Measurements from ENCODE around the gene ATP11A.

The ATP11A gene

GRCh38 chr13:112895521-112896465 lies 206.0 kb downstream of the ATP11A start:
- no peak overlapping the region for H4K91ac ChIP-seq (ENCODE audit: low read length)
- H2AK5ac ChIP-seq (ENCODE audit: low read length, severe bottlenecking) = no peak overlapping the region
- H3K4me2 ChIP-seq (ENCODE audit: low read length, poor library complexity, severe bottlenecking) = no peak overlapping the region
- no peak overlapping the region for H2BK15ac ChIP-seq (ENCODE audit: low read depth, poor library complexity, severe bottlenecking)
- DNase-seq = no peak
- H3K18ac ChIP-seq (ENCODE audit: low read depth in 1 of 2, low read length in 2 of 2) = no peak overlapping the region
- no peak overlapping the region for H2BK5ac ChIP-seq (ENCODE audit: low read depth, low read length, poor library complexity, severe bottlenecking)
- H3K23ac ChIP-seq (ENCODE audit: low read length in 2 of 2) = peak overlapping the region in 1 of 2 experiments; percentile 34
- WGBS = 74% methylated on average over 27 of the region's 29 CpGs
- H2BK12ac ChIP-seq (ENCODE audit: low read length in 2 of 2) = no peak overlapping the region
- H3K4me3 ChIP-seq (ENCODE audit: insufficient read depth in 1 of 2, low read depth in 1 of 2, low read length in 2 of 2) = no peak overlapping the region
- H3K9me3 ChIP-seq (ENCODE audit: control insufficient read depth, low read length) = no peaks in the 10 kb centered on the region
- no peak overlapping the region for H3K9ac ChIP-seq (ENCODE audit: low read length)
- H3K4me1 ChIP-seq (ENCODE audit: control insufficient read depth, insufficient read depth, low read depth, low read length) = peaks cover 39% of the 10 kb centered on the region
- H3K79me1 ChIP-seq (replicated peaks; ENCODE audit: low read length, poor library complexity, severe bottlenecking) = no peaks in the 10 kb centered on the region
- H3K27me3 ChIP-seq (ENCODE audit: control insufficient read depth in 1 of 2, insufficient read depth in 1 of 2, low read length in 2 of 2) = peaks cover 0 to 85% of the 10 kb centered on the region in 2 experiments
- H2AFZ ChIP-seq (ENCODE audit: low read depth, low read length) = no peak overlapping the region
- peaks cover 0 to 2% of the 10 kb centered on the region in 2 experiments for H3K36me3 ChIP-seq (ENCODE audit: control insufficient read depth in 1 of 2, insufficient read depth in 2 of 2, low read depth in 1 of 2, low read length in 2 of 2)
- no peak overlapping the region for H2BK120ac ChIP-seq (ENCODE audit: low read depth, low read length)
- no peak overlapping the region for H3K14ac ChIP-seq (ENCODE audit: low read length in 2 of 2)
- no peak overlapping the region for H4K8ac ChIP-seq (ENCODE audit: low read length)
- no peak overlapping the region for H3K4ac ChIP-seq (ENCODE audit: low read depth in 1 of 2, low read length in 2 of 2)
- no peak overlapping the region for H3K27ac ChIP-seq (ENCODE audit: low read length, poor library complexity, severe bottlenecking)

- peaks cover 0 to 85% of the 10 kb centered on the region in 2 experiments for H3K27me3 ChIP-seq (ENCODE audit: control insufficient read depth in 1 of 2, insufficient read depth in 1 of 2, low read length in 2 of 2)
- DNase-seq = no peak
- H3K9me3 ChIP-seq (ENCODE audit: control insufficient read depth, low read length) = no peaks in the 10 kb centered on the region
- no peak overlapping the region for H2BK120ac ChIP-seq (ENCODE audit: low read depth, low read length)
- no peak overlapping the region for H2BK15ac ChIP-seq (ENCODE audit: low read depth, poor library complexity, severe bottlenecking)
- no peak overlapping the region for H2AFZ ChIP-seq (ENCODE audit: low read depth, low read length)
- peaks cover 0 to 2% of the 10 kb centered on the region in 2 experiments for H3K36me3 ChIP-seq (ENCODE audit: control insufficient read depth in 1 of 2, insufficient read depth in 2 of 2, low read depth in 1 of 2, low read length in 2 of 2)
- H3K27ac ChIP-seq (ENCODE audit: low read length, poor library complexity, severe bottlenecking) = no peak overlapping the region
- no peak overlapping the region for H3K4ac ChIP-seq (ENCODE audit: low read depth in 1 of 2, low read length in 2 of 2)
- H3K4me3 ChIP-seq (ENCODE audit: insufficient read depth in 1 of 2, low read depth in 1 of 2, low read length in 2 of 2) = no peak overlapping the region
- no peaks in the 10 kb centered on the region for H3K79me1 ChIP-seq (replicated peaks; ENCODE audit: low read length, poor library complexity, severe bottlenecking)
- no peak overlapping the region for H3K9ac ChIP-seq (ENCODE audit: low read length)
- H3K14ac ChIP-seq (ENCODE audit: low read length in 2 of 2) = no peak overlapping the region
- no peak overlapping the region for H2AK5ac ChIP-seq (ENCODE audit: low read length, severe bottlenecking)
- H3K23ac ChIP-seq (ENCODE audit: low read length in 2 of 2) = no peak overlapping the region
- H3K4me2 ChIP-seq (ENCODE audit: low read length, poor library complexity, severe bottlenecking) = no peak overlapping the region
- H2BK12ac ChIP-seq (ENCODE audit: low read length in 2 of 2) = no peak overlapping the region
- no peak overlapping the region for H3K18ac ChIP-seq (ENCODE audit: low read depth in 1 of 2, low read length in 2 of 2)
- 87% methylated on average over 27 of the region's 27 CpGs for WGBS
- no peak overlapping the region for H4K8ac ChIP-seq (ENCODE audit: low read length)
- no peak overlapping the region for H2BK5ac ChIP-seq (ENCODE audit: low read depth, low read length, poor library complexity, severe bottlenecking)
- peaks cover 30% of the 10 kb centered on the region for H3K4me1 ChIP-seq (ENCODE audit: control insufficient read depth, insufficient read depth, low read depth, low read length)
- no peak overlapping the region for H4K91ac ChIP-seq (ENCODE audit: low read length)
Measured at GRCh38 chr13:112896736-112897602, 207.1 kb downstream of the ATP11A start.

GRCh38 chr13:112897603-112897955 lies 207.7 kb downstream of the ATP11A start:
- H2AFZ ChIP-seq (ENCODE audit: low read depth, low read length) = no peak overlapping the region
- H3K79me1 ChIP-seq (replicated peaks; ENCODE audit: low read length, poor library complexity, severe bottlenecking) = no peaks in the 10 kb centered on the region
- no peak overlapping the region for H3K27ac ChIP-seq (ENCODE audit: low read length, poor library complexity, severe bottlenecking)
- no peak overlapping the region for H2BK15ac ChIP-seq (ENCODE audit: low read depth, poor library complexity, severe bottlenecking)
- no peak overlapping the region for H3K23ac ChIP-seq (ENCODE audit: low read length in 2 of 2)
- H2BK5ac ChIP-seq (ENCODE audit: low read depth, low read length, poor library complexity, severe bottlenecking) = no peak overlapping the region
- DNase-seq = no peak
- no peak overlapping the region for H2BK120ac ChIP-seq (ENCODE audit: low read depth, low read length)
- no peak overlapping the region for H3K18ac ChIP-seq (ENCODE audit: low read depth in 1 of 2, low read length in 2 of 2)
- H3K9ac ChIP-seq (ENCODE audit: low read length) = no peak overlapping the region
- H3K14ac ChIP-seq (ENCODE audit: low read length in 2 of 2) = no peak overlapping the region
- 93% methylated on average over 3 of the region's 6 CpGs for WGBS
- H4K91ac ChIP-seq (ENCODE audit: low read length) = no peak overlapping the region
- no peak overlapping the region for H2AK5ac ChIP-seq (ENCODE audit: low read length, severe bottlenecking)
- peaks cover 0 to 85% of the 10 kb centered on the region in 2 experiments for H3K27me3 ChIP-seq (ENCODE audit: control insufficient read depth in 1 of 2, insufficient read depth in 1 of 2, low read length in 2 of 2)
- H3K4me3 ChIP-seq (ENCODE audit: insufficient read depth in 1 of 2, low read depth in 1 of 2, low read length in 2 of 2) = no peak overlapping the region
- H4K8ac ChIP-seq (ENCODE audit: low read length) = no peak overlapping the region
- peaks cover 0 to 2% of the 10 kb centered on the region in 2 experiments for H3K36me3 ChIP-seq (ENCODE audit: control insufficient read depth in 1 of 2, insufficient read depth in 2 of 2, low read depth in 1 of 2, low read length in 2 of 2)
- no peak overlapping the region for H2BK12ac ChIP-seq (ENCODE audit: low read length in 2 of 2)
- no peaks in the 10 kb centered on the region for H3K9me3 ChIP-seq (ENCODE audit: control insufficient read depth, low read length)
- H3K4ac ChIP-seq (ENCODE audit: low read depth in 1 of 2, low read length in 2 of 2) = no peak overlapping the region
- H3K4me1 ChIP-seq (ENCODE audit: control insufficient read depth, insufficient read depth, low read depth, low read length) = peaks cover 26% of the 10 kb centered on the region
- H3K4me2 ChIP-seq (ENCODE audit: low read length, poor library complexity, severe bottlenecking) = no peak overlapping the region

Measured in mesenchymal stem cell (in vitro differentiated cells and primary cell).